GM12878 (cell line): ENCODE measurements around the gene RSPH9.

ENCODE experiments used
- FOXM1 ChIP-seq: IDR thresholded peaks from 2 replicates; pipeline ENCODE4 v1.6.1; 2012; ENCODE audit warnings: low read depth, mild to moderate bottlenecking, inconsistent platforms, low read length, moderate library complexity
- MYB ChIP-seq: fragments of 150-350 bp; IDR thresholded peaks from 2 replicates; pipeline ENCODE4 v1.6.1; 2014; ENCODE audit warnings: mild to moderate bottlenecking, low read depth, low read length, borderline replicate concordance
- NR2C1 ChIP-seq: fragments of 450-650 bp; IDR thresholded peaks from 2 replicates; pipeline ENCODE4 v1.6.1; 2017; ENCODE audit warnings: antibody characterized with exemption, mild to moderate bottlenecking, moderate library complexity
- USF1 ChIP-seq: IDR thresholded peaks from 2 replicates; pipeline ENCODE4 v1.6.1; 2011; ENCODE audit warnings: borderline replicate concordance, low read depth, mild to moderate bottlenecking, moderate library complexity, mixed read lengths, low read length; ENCODE audit not compliant: insufficient read depth; ENCODE audit errors: extremely low read length
- TF ChIP-seq, protein P1 (sequence below): IDR thresholded peaks from 2 replicates; pipeline ENCODE4 v1.6.1; 2012; ENCODE audit warnings: mild to moderate bottlenecking, low read depth, low read length

DNA sequence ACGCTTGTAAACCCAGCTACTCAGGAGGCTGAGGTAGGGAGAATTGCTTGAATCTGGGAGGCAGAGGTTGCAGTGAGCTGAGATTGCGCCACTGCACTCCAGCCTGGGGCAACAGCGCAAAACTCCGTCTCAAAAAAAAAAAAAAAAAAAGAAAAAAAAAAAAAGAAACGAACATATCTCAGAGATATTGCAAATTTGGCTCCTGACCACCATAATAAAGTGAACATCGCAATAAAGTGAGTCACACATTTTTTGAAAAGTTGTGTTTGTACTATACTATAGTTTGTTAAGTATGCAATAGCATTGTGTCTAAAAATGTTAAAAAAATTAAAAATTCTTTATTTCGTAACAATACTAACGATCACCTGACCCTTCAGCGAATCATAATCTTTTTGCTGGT, 13.3 kb downstream of the RSPH9 start:
- no peak for TF ChIP-seq USF1
- TF ChIP-seq NR2C1 = no peak
- TF ChIP-seq, protein P1, sequence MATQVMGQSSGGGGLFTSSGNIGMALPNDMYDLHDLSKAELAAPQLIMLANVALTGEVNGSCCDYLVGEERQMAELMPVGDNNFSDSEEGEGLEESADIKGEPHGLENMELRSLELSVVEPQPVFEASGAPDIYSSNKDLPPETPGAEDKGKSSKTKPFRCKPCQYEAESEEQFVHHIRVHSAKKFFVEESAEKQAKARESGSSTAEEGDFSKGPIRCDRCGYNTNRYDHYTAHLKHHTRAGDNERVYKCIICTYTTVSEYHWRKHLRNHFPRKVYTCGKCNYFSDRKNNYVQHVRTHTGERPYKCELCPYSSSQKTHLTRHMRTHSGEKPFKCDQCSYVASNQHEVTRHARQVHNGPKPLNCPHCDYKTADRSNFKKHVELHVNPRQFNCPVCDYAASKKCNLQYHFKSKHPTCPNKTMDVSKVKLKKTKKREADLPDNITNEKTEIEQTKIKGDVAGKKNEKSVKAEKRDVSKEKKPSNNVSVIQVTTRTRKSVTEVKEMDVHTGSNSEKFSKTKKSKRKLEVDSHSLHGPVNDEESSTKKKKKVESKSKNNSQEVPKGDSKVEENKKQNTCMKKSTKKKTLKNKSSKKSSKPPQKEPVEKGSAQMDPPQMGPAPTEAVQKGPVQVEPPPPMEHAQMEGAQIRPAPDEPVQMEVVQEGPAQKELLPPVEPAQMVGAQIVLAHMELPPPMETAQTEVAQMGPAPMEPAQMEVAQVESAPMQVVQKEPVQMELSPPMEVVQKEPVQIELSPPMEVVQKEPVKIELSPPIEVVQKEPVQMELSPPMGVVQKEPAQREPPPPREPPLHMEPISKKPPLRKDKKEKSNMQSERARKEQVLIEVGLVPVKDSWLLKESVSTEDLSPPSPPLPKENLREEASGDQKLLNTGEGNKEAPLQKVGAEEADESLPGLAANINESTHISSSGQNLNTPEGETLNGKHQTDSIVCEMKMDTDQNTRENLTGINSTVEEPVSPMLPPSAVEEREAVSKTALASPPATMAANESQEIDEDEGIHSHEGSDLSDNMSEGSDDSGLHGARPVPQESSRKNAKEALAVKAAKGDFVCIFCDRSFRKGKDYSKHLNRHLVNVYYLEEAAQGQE = no peak
- no peak for TF ChIP-seq MYB
- no peak for TF ChIP-seq FOXM1
